Measurements from ENCODE around the gene SLC17A8. TPM values are rescaled to one million over a fixed set of nuclear protein-coding genes. Genes with fewer than 3 reads are reported as not detected.

The SLC17A8 gene
- total RNA-seq, 1 donor, result not detected

DNA sequence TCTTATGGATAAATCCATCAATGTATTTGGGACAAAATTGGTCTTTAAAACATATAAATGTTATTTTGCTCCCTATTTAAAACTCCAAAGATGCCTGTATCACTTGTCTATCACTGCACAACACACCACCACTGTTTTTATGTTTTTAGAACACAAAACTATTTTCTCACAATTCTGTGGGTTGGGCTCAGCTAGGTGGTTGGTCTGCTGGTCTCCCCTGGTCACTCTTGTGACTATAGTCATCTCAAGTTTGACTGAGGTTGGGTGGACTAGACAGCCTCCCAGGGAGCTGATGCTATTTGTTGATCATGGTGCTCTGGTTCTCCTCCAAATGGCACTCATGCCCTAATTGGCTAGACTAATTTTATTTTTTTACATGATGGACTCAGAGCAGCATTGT, 77.3 kb downstream of the SLC17A8 start:
- H3K4me3 ChIP-seq (ENCODE audit: low read depth, low read length), result no peak overlapping the region
- DNase-seq (ENCODE audit: low read depth), result no peak
- TF ChIP-seq, protein P1, sequence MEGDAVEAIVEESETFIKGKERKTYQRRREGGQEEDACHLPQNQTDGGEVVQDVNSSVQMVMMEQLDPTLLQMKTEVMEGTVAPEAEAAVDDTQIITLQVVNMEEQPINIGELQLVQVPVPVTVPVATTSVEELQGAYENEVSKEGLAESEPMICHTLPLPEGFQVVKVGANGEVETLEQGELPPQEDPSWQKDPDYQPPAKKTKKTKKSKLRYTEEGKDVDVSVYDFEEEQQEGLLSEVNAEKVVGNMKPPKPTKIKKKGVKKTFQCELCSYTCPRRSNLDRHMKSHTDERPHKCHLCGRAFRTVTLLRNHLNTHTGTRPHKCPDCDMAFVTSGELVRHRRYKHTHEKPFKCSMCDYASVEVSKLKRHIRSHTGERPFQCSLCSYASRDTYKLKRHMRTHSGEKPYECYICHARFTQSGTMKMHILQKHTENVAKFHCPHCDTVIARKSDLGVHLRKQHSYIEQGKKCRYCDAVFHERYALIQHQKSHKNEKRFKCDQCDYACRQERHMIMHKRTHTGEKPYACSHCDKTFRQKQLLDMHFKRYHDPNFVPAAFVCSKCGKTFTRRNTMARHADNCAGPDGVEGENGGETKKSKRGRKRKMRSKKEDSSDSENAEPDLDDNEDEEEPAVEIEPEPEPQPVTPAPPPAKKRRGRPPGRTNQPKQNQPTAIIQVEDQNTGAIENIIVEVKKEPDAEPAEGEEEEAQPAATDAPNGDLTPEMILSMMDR (IDR thresholded peaks at IDR 0.05; ENCODE audit: insufficient read depth, low read depth, low read length), result no peak

DNA sequence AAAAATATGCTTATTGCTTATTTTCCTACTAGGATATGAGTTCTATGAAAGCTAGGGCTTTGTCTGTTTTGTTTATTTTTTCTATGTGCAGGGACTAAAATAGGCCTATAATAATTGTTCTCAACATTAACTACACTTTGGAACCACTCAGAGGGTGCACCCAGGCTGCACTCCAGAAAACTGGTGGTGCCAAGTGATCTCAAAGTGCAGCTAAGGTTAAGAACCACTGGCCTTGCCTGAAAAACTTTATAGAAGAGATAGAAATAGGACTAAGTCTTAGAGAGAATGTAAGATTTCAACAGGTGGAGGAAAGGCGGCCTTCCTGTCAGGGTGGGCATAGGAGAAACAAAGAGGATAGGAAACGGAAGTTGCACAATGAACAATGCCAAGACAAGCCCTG, 79.1 kb downstream of the SLC17A8 start:
- TF ChIP-seq, protein P1 (IDR thresholded peaks at IDR 0.05; ENCODE audit: insufficient read depth, low read depth, low read length), result no peak
- H3K4me3 ChIP-seq (ENCODE audit: low read depth, low read length), result no peak overlapping the region

DNA sequence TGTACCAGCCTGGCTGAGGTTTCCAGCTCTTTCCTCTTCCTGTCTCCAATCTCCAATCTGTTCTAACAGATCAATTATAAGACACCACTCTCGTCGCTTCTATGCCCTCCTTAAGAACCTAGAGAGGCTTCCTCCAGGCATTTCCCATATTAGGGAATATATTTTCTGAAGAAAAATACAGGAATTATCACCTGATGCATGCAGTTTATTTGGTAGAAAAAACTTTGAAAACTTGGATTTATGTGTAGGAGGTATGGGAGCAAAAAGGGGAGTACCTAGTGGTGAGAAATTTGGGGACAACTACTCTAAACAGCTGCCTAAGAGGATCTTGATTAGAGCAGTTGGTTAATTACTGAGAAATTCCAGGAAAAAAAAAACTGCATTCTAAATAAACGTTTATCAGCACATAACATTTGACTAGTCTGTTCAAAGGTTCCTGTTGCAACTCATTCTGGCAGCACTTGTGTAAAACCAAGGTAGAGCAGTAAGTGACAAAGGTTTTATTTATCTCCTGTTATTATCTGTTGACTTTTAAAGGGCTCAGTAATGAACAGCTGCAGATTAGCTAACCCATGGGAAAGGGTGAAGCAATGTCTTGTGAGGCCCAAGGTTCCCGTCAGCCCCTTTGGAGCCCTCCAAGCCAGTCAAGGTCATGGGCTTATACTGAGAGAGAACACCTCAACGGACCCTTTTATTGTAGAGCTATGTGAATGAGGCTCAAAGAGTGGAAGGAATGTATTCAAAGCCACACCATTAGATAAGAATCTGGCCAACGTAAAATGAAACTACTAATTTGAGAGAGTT, 80.4 kb downstream of the SLC17A8 start:
- TF ChIP-seq, protein P1 (IDR thresholded peaks at IDR 0.05; ENCODE audit: insufficient read depth, low read depth, low read length), result no peak
- no peak for DNase-seq (ENCODE audit: low read depth)
- no peak overlapping the region for H3K4me3 ChIP-seq (ENCODE audit: low read depth, low read length)

More for the DNA sequence above, 79.1 kb downstream of the SLC17A8 start:
- no peak for DNase-seq (ENCODE audit: low read depth)

DNA sequence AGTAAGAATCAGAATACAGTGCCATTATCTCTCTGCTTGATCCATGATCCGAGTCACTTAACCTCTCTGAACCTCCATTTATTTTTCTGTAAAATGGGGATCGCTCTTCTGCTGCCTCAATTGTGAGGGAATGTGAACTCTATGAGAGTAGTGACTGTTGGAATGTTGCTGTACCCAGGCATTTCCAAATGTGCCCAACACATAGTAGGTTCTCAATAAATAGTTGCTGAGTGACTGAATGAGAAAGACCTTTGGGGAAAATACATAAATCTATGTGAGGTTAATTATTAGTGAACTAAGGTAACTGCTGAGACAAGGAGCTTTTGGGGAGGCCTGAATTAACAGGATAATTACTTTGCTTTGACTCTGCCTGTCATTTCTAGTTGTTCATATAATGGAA, 82.9 kb downstream of the SLC17A8 start:
- TF ChIP-seq, protein P1 (IDR thresholded peaks at IDR 0.05; ENCODE audit: insufficient read depth, low read depth, low read length), result no peak
- H3K4me3 ChIP-seq (ENCODE audit: low read depth, low read length), result no peak overlapping the region
- DNase-seq (ENCODE audit: low read depth), result no peak

DNA sequence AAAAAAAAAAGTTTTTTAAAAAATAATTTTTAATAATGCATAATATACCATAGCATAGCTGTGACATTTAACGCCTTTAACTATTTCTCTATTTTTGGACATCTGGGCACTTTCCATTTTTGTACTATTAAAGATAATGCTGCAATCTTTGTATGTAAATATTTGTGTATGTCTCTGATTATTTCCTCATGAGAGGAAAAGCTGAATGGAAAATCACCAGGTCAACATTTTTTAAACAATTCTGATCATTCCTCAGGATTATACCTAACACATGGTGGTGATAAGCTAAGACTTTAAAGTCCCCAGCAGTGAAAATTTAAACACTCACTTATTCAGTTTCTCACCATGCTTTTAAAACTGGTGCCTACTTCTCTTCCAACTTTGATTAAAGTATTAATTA, 85.5 kb downstream of the SLC17A8 start:
- DNase-seq (ENCODE audit: low read depth), result peak; percentile 19
- TF ChIP-seq, protein P1 (IDR thresholded peaks at IDR 0.05; ENCODE audit: insufficient read depth, low read depth, low read length), result no peak

DNA sequence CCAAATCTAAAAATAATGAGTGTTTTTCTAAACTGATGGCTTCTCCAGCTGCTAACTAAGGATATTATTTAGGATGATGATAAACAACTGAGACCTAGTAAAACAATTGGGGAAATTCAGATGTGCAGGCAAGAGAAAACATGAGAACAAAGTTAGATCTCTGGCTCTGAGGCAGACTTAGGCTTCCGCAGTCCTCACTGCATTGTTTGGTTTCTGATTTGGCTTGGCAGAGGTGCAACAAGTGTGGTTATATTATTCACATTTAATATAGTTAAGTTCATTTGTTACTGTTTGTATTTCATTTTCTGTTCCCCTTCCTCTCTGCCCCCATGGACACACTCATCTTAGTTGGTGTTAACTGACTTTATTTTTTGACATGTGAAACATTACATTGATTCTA, 86.6 kb downstream of the SLC17A8 start:
- no peak for DNase-seq (ENCODE audit: low read depth)
- no peak overlapping the region for H3K4me3 ChIP-seq (ENCODE audit: low read depth, low read length)
- TF ChIP-seq, protein P1 (IDR thresholded peaks at IDR 0.05; ENCODE audit: insufficient read depth, low read depth, low read length), result no peak

More for the DNA sequence above, 85.5 kb downstream of the SLC17A8 start:
- no peak overlapping the region for H3K4me3 ChIP-seq (ENCODE audit: low read depth, low read length)

All from fibroblast of villous mesenchyme (primary cell).